CD14-positive monocyte (primary cell): ENCODE measurements around the gene ANKRD44. TPM values are rescaled to one million over a fixed set of nuclear protein-coding genes. Genes with fewer than 3 reads are reported as not detected.

Experiments used
- DNase-seq, 3 donors: peaks; one replicate each; pipeline ENCODE4 v3.0.0-alpha.2; 2011 to 2022
- H2AFZ ChIP-seq: 2 replicates; pipeline ENCODE4 v1.6.0; 2012; ENCODE audit warnings: mild to moderate bottlenecking, low read depth, low read length, inconsistent platforms; ENCODE audit not compliant: insufficient read depth, poor library complexity, severe bottlenecking
- H3K27ac ChIP-seq, 2 donors: 1 replicate in 1 of 2; 2 replicates in 1 of 2; pipeline ENCODE4 v1.5.1; 2012 to 2013; ENCODE audit warnings: low read length in 2 of 2, control low read depth in 1 of 2, inconsistent platforms in 1 of 2, low read depth in 1 of 2, mild to moderate bottlenecking in 1 of 2
- H3K27me3 ChIP-seq, 2 donors: one replicate each; pipeline versions ENCODE4 v1.6.0 to v1.6.1; 2011 to 2013; ENCODE audit warnings: low read length in 2 of 2; ENCODE audit not compliant: control insufficient read depth in 2 of 2, insufficient read depth in 2 of 2
- H3K36me3 ChIP-seq, 2 donors: replicated peaks in 1 of 2; 1 replicate in 1 of 2; 2 replicates in 1 of 2; pipeline versions ENCODE4 v1.5.1 to v1.6.1; 2012 to 2013; ENCODE audit warnings: low read length in 2 of 2, control low read depth in 1 of 2, inconsistent platforms in 1 of 2, mild to moderate bottlenecking in 1 of 2; ENCODE audit not compliant: insufficient read depth in 2 of 2, control insufficient read depth in 1 of 2
- H3K4me1 ChIP-seq, 2 donors: 1 replicate in 1 of 2; 2 replicates in 1 of 2; pipeline versions ENCODE4 v1.5.1 to v1.6.1; 2012 to 2013; ENCODE audit warnings: low read length in 2 of 2, control low read depth in 1 of 2, inconsistent platforms in 1 of 2, mild to moderate bottlenecking in 1 of 2, moderate library complexity in 1 of 2; ENCODE audit not compliant: insufficient read depth in 2 of 2, control insufficient read depth in 1 of 2
- H3K4me2 ChIP-seq: replicated peaks from 2 replicates; pipeline ENCODE3; 2012; ENCODE audit warnings: low read length, moderate library complexity, mild to moderate bottlenecking; ENCODE audit not compliant: poor library complexity, severe bottlenecking; ENCODE audit errors: extremely low read depth
- H3K4me3 ChIP-seq, 3 experiments: fragments of 200-600 bp in 1 of 3; sonication (generic) in 1 of 3; replicated peaks in 1 of 3; 1 replicate in 2 of 3; 2 replicates in 1 of 3; pipeline ENCODE4 v1.5.1; 2011 to 2013; ENCODE audit warnings: low read length in 3 of 3, mild to moderate bottlenecking in 3 of 3, control low read depth in 2 of 3, low read depth in 2 of 3, inconsistent platforms in 1 of 3, moderate library complexity in 1 of 3
- H3K79me2 ChIP-seq: 2 replicates; pipeline ENCODE4 v1.6.0; 2012; ENCODE audit warnings: mild to moderate bottlenecking, control low read depth, inconsistent platforms, low read length, moderate library complexity; ENCODE audit not compliant: insufficient read depth
- H3K9ac ChIP-seq: 2 replicates; pipeline ENCODE4 v1.6.0; 2017; ENCODE audit warnings: low read length, mild to moderate bottlenecking; ENCODE audit not compliant: insufficient read depth, poor library complexity, severe bottlenecking
- H3K9me3 ChIP-seq, 2 donors: replicated peaks in 1 of 2; 1 replicate in 1 of 2; 2 replicates in 1 of 2; pipeline versions ENCODE4 v1.5.1 to v1.6.1; 2012 to 2013; ENCODE audit warnings: low read length in 2 of 2, control low read depth in 1 of 2; ENCODE audit not compliant: control insufficient read depth in 1 of 2, insufficient read depth in 1 of 2
- H4K20me1 ChIP-seq: 2 replicates; pipeline ENCODE4 v1.6.0; 2012; ENCODE audit warnings: mild to moderate bottlenecking, low read length, control low read depth, moderate library complexity; ENCODE audit not compliant: insufficient read depth
- H3K27ac Mint-ChIP-seq, 7 donors: one replicate each; pipeline ENCODE4 v1.8.0; 2020; ENCODE audit warnings: mild to moderate bottlenecking in 7 of 7, mixed read lengths in 7 of 7, moderate library complexity in 6 of 7, inconsistent platforms in 2 of 7
- H3K27me3 Mint-ChIP-seq, 3 donors: one replicate each; pipeline ENCODE4 v1.8.0; 2021 to 2022; ENCODE audit warnings: low read depth in 3 of 3, mild to moderate bottlenecking in 3 of 3, mixed read lengths in 3 of 3, moderate library complexity in 3 of 3, inconsistent platforms in 1 of 3
- H3K36me3 Mint-ChIP-seq, 2 donors: one replicate each; pipeline ENCODE4 v1.8.0; 2020; ENCODE audit warnings: mixed read lengths in 2 of 2, inconsistent platforms in 1 of 2, mild to moderate bottlenecking in 1 of 2
- H3K4me1 Mint-ChIP-seq: one replicate; pipeline ENCODE4 v1.8.0; 2020; ENCODE audit warnings: mild to moderate bottlenecking, mixed read lengths
- H3K4me3 Mint-ChIP-seq, 2 donors: one replicate each; pipeline ENCODE4 v1.8.0; 2020; ENCODE audit warnings: mild to moderate bottlenecking in 2 of 2, mixed read lengths in 2 of 2, moderate library complexity in 1 of 2
- H3K9me3 Mint-ChIP-seq, 7 donors: one replicate each; pipeline ENCODE4 v1.8.0; 2020 to 2022; ENCODE audit warnings: mixed read lengths in 7 of 7, mild to moderate bottlenecking in 6 of 7, moderate library complexity in 6 of 7, inconsistent platforms in 2 of 7
- CTCF ChIP-seq: fragments of 200-600 bp; IDR thresholded peaks from one replicate; pipeline ENCODE4 v1.8.0; 2022; ENCODE audit warnings: antibody characterized with exemption, mild to moderate bottlenecking
- WGBS: methylation state at CpG from one replicate; pipeline ENCODE4 v1.1.5; 2013; ENCODE audit warnings: missing lambda C conversion rate; ENCODE audit not compliant: insufficient coverage; 5-methylcytosine and 5-hydroxymethylcytosine counted together
- intact Hi-C, 2 donors: fragments of 100-400 bp; cut with micrococcal nuclease; formaldehyde crosslinking; loops; one replicate each; pipeline versions ENCODE4 v1.15.0 to v1.15.1; 2023
- polyA plus RNA-seq, 3 donors: library from polyadenylated mRNA; depleted of rRNA in 1 of 3; unstranded in 2 of 3; stranded (reverse) in 1 of 3; fragments of 300-500 nt in 2 of 3; fragments of >200 nt in 1 of 3; fragmentation: Illumina TruSeq in 2 of 3; gene quantifications; 1 replicate in 2 of 3; 2 replicates in 1 of 3; pipeline ENCODE4 v1.2.3, GENCODE V29; 2012 to 2021

The ANKRD44 gene
- polyA plus RNA-seq, 3 donors: 55.7 to 91.9 (median 64.9) TPM

GRCh38 chr2:196980001-196980400 is 330.6 kb downstream of the ANKRD44 start:
- Histone ChIP-seq H3K9me3 (no peaks in the 10 kb centered on the region), H3K4me3 (no peak overlapping the region), H3K4me1 (peaks cover 20% of the 10 kb centered on the region in 2 donors), H3K9ac (no peak overlapping the region), H3K4me2 (no peak overlapping the region), H3K27me3 (no peaks in the 10 kb centered on the region), H2AFZ (no peak overlapping the region), H3K36me3 (no peaks in the 10 kb centered on the region), H4K20me1 (no peaks in the 10 kb centered on the region), H3K27ac (no peak overlapping the region), H3K79me2 (no peaks in the 10 kb centered on the region)
- Mint-ChIP-seq H3K4me3 (no peak overlapping the region), H3K9me3 (peaks cover 0 to 4% (median 0%) of the 10 kb centered on the region in 7 donors), H3K36me3 (peaks cover 2% of the 10 kb centered on the region in 2 donors), H3K27ac (no peak overlapping the region), H3K4me1 (peaks cover 21% of the 10 kb centered on the region), H3K27me3 (peaks cover 0 to 5% (median 1%) of the 10 kb centered on the region in 3 donors)
- intact Hi-C loops: loop anchor here in 1 of 2 donors (5.0 to 10.0 kb wide), 2 partner anchors 53 to 185 kb away; partner anchors contain the start of gene PGAP1
- no peak for TF ChIP-seq CTCF
- no CpG with 5 or more reads among the region's 1 CpG for WGBS
- no peak for DNase-seq

- Histone ChIP-seq H2AFZ (no peak overlapping the region), H3K4me2 (no peak overlapping the region), H4K20me1 (no peaks in the 10 kb centered on the region), H3K9me3 (no peaks in the 10 kb centered on the region), H3K79me2 (no peaks in the 10 kb centered on the region), H3K27ac (no peak overlapping the region), H3K27me3 (no peaks in the 10 kb centered on the region), H3K4me1 (no peaks in the 10 kb centered on the region), H3K4me3 (no peak overlapping the region), H3K36me3 (no peaks in the 10 kb centered on the region), H3K9ac (no peak overlapping the region)
- TF ChIP-seq CTCF: no peak
- H3K27ac Mint-ChIP-seq: no peak overlapping the region
- peaks cover 0 to 5% (median 1%) of the 10 kb centered on the region in 3 donors for H3K27me3 Mint-ChIP-seq
- WGBS: no CpG with 5 or more reads among the region's 2 CpGs
- peaks cover 0 to 4% (median 0%) of the 10 kb centered on the region in 7 donors for H3K9me3 Mint-ChIP-seq
- peaks cover 0 to 2% of the 10 kb centered on the region in 2 donors for H3K36me3 Mint-ChIP-seq
- intact Hi-C loops: no loop called here
- no peak overlapping the region for H3K4me3 Mint-ChIP-seq
- H3K4me1 Mint-ChIP-seq: no peaks in the 10 kb centered on the region
- no peak for DNase-seq
Observed at GRCh38 chr2:196977507-196977906, 333.1 kb downstream of the ANKRD44 start.
